Endothelial cell of umbilical vein (primary cell): Measurements from ENCODE around the gene ATXN7L1. TPM values are rescaled to one million over a fixed set of nuclear protein-coding genes. Genes with fewer than 3 reads are reported as not detected.

Source experiments
- BruUV-seq: library from RNA; stranded (reverse); fragments of 400-500 nt; replicated peaks from 2 replicates; lab custom pipeline; 2021; lab: Mats Ljungman, UMichigan
- CTCF ChIA-PET: fragments of 300-600, 350-600 bp; sonication (Branson Sonifier 250); formaldehyde crosslinking; loops from one replicate; lab custom pipeline; 2021; ENCODE audit warnings: antibody characterized with exemption, inconsistent platforms; lab: Charles Lee
- POLR2A ChIA-PET: fragments of 300-600, 350-600 bp; sonication (Branson Sonifier 250); formaldehyde crosslinking; loops from one replicate; lab custom pipeline; 2021; ENCODE audit warnings: antibody characterized with exemption, inconsistent platforms; lab: Charles Lee
- DNase-seq: peaks from one replicate; pipeline ENCODE4 v3.0.0-alpha.2; 2011; ENCODE audit warnings: low read depth, low spot score
- FAIRE-seq: peaks from 2 replicates; lab custom pipeline; 2011; peaks lifted over from hg19 to GRCh38; lab: Jason Lieb, UNC
- H2AFZ ChIP-seq: 2 replicates; pipeline ENCODE4 v1.6.0; 2012; ENCODE audit warnings: low read depth, low read length, control low read depth, inconsistent platforms
- H3K27ac ChIP-seq: 2 replicates; pipeline ENCODE4 v1.5.1; 2011; ENCODE audit warnings: low read depth, mild to moderate bottlenecking, control low read depth, low read length, moderate library complexity; ENCODE audit not compliant: insufficient read depth
- H3K27me3 ChIP-seq, 2 experiments: 2 replicates each; pipeline versions ENCODE4 v1.6.0 to v1.6.1; 2011; ENCODE audit warnings: low read length in 2 of 2, mixed read lengths in 1 of 2; ENCODE audit not compliant: control insufficient read depth in 2 of 2, insufficient read depth in 2 of 2
- H3K36me3 ChIP-seq, 2 experiments: 2 replicates in 1 of 2; 3 replicates in 1 of 2; pipeline ENCODE4 v1.5.1; 2011; ENCODE audit warnings: low read length in 2 of 2, mild to moderate bottlenecking in 1 of 2, moderate library complexity in 1 of 2; ENCODE audit not compliant: control insufficient read depth in 2 of 2, insufficient read depth in 2 of 2; ENCODE audit errors: extremely low read depth in 1 of 2
- H3K4me1 ChIP-seq: 3 replicates; pipeline ENCODE4 v1.5.1; 2011; ENCODE audit warnings: mild to moderate bottlenecking, low read length; ENCODE audit not compliant: control insufficient read depth, insufficient read depth; ENCODE audit errors: extremely low read depth
- H3K4me2 ChIP-seq: 2 replicates; pipeline ENCODE4 v1.6.1; 2011; ENCODE audit warnings: low read length, control low read depth, mixed read lengths; ENCODE audit not compliant: insufficient read depth
- H3K4me3 ChIP-seq, 3 experiments: fragments of 200-600 bp in 1 of 3; sonication (generic), shearing (Covaris generic) in 1 of 3; replicated peaks in 1 of 3; 2 replicates each; pipeline ENCODE4 v1.5.1; 2011 to 2016; ENCODE audit warnings: control low read depth in 3 of 3, low read length in 3 of 3, mild to moderate bottlenecking in 2 of 3, inconsistent platforms in 1 of 3, low read depth in 1 of 3, moderate library complexity in 1 of 3; ENCODE audit not compliant: insufficient read depth in 1 of 3
- H3K79me2 ChIP-seq: 2 replicates; pipeline ENCODE4 v1.6.0; 2012; ENCODE audit warnings: low read length, inconsistent platforms; ENCODE audit not compliant: control insufficient read depth, insufficient read depth
- H3K9ac ChIP-seq: replicated peaks from 2 replicates; pipeline ENCODE3; 2011; ENCODE audit warnings: low read length, control low read depth; ENCODE audit not compliant: insufficient read depth; ENCODE audit errors: extremely low read depth
- H3K9me1 ChIP-seq: replicated peaks from 3 replicates; pipeline ENCODE4 v1.6.0; 2011; ENCODE audit warnings: mild to moderate bottlenecking, low read length; ENCODE audit not compliant: control insufficient read depth, insufficient read depth; ENCODE audit errors: extremely low read depth
- H3K9me3 ChIP-seq: replicated peaks from 2 replicates; pipeline ENCODE4 v1.5.1; 2012; ENCODE audit warnings: low read length, inconsistent platforms; ENCODE audit not compliant: control insufficient read depth, insufficient read depth
- H4K20me1 ChIP-seq: replicated peaks from 2 replicates; pipeline ENCODE3; 2011; ENCODE audit warnings: mild to moderate bottlenecking, low read length; ENCODE audit not compliant: control insufficient read depth, insufficient read depth; ENCODE audit errors: extremely low read depth
- EZH2 ChIP-seq: IDR thresholded peaks from 2 replicates; pipeline ENCODE4 v1.6.1; 2012; ENCODE audit warnings: borderline replicate concordance, low read depth, mild to moderate bottlenecking, moderate library complexity, low read length, inconsistent platforms; ENCODE audit not compliant: severe bottlenecking
- FOS ChIP-seq: IDR thresholded peaks from 2 replicates; pipeline ENCODE4 v1.6.1; 2011; ENCODE audit warnings: mild to moderate bottlenecking, low read length, moderate library complexity, borderline replicate concordance; ENCODE audit not compliant: insufficient read depth
- GATA2 ChIP-seq: IDR thresholded peaks from 2 replicates; pipeline ENCODE4 v1.7.0; 2011; ENCODE audit warnings: low read depth, mild to moderate bottlenecking, moderate library complexity, mixed read lengths, low read length; ENCODE audit not compliant: insufficient read length, insufficient read depth
- JUN ChIP-seq: IDR thresholded peaks from 2 replicates; pipeline ENCODE4 v1.6.1; 2011; ENCODE audit warnings: borderline replicate concordance, low read depth; ENCODE audit not compliant: insufficient read length, insufficient read depth
- MYC ChIP-seq: IDR thresholded peaks from one replicate; pipeline ENCODE4 v1.6.1; 2011; ENCODE audit warnings: mild to moderate bottlenecking, low read depth, low read length
- POLR2A ChIP-seq: IDR thresholded peaks from 2 replicates; pipeline ENCODE4 v1.6.1; 2012; ENCODE audit warnings: low read depth, mild to moderate bottlenecking, control low read depth, low read length
- POLR2AphosphoS5 ChIP-seq: IDR thresholded peaks from 2 replicates; pipeline ENCODE4 v1.6.1; 2012; ENCODE audit warnings: low read depth, mild to moderate bottlenecking, control low read depth, low read length, moderate library complexity; ENCODE audit not compliant: insufficient read depth
- dilution Hi-C: fragments of 300-500 bp; cut with MboI; formaldehyde crosslinking; loops from one replicate; pipeline ENCODE4 v1.15.0; 2019; ENCODE audit warnings: low sequenced_read_pairs; ENCODE audit not compliant: extremely low pct_ligation_motif_present
- intact Hi-C: fragments of 100-400 bp; cut with micrococcal nuclease; formaldehyde crosslinking; loops from one replicate; pipeline ENCODE4 v1.10.0; 2022
- polyA plus RNA-seq, 4 experiments: library from polyadenylated mRNA; depleted of rRNA in 3 of 4; stranded (reverse) in 3 of 4; unstranded in 1 of 4; fragments of >200 nt; gene quantifications; 2 replicates each; pipeline versions ENCODE4 v1.2.1 to v1.2.3, GENCODE V29; 2011 to 2012; ENCODE audit warnings: missing spikeins in 1 of 4
- total RNA-seq: library from RNA; stranded (reverse); gene quantifications from 2 replicates; pipeline ENCODE4 v1.2.3, GENCODE V29; 2021
- TF ChIP-seq, protein P1 (sequence below), 2 donors: IDR thresholded peaks; 1 replicate in 1 of 2; 2 replicates in 1 of 2; pipeline ENCODE4 v1.5.1; 2011; ENCODE audit warnings: low read length in 2 of 2, mild to moderate bottlenecking in 2 of 2, moderate library complexity in 2 of 2, control low read depth in 1 of 2, inconsistent platforms in 1 of 2, low read depth in 1 of 2; ENCODE audit not compliant: insufficient read depth in 1 of 2; ENCODE audit errors: extremely low read depth in 1 of 2
- TF ChIP-seq, protein P2 (sequence below): IDR thresholded peaks from 2 replicates; pipeline ENCODE4 v1.6.1; 2011; ENCODE audit not compliant: insufficient read depth, insufficient read length

Gene ATXN7L1
- total and polyA plus RNA-seq, 2 donors (not counting 3 experiments of a cell fraction or from before 2014, with no cell fraction given): 4.6 to 15.6 TPM

DNA sequence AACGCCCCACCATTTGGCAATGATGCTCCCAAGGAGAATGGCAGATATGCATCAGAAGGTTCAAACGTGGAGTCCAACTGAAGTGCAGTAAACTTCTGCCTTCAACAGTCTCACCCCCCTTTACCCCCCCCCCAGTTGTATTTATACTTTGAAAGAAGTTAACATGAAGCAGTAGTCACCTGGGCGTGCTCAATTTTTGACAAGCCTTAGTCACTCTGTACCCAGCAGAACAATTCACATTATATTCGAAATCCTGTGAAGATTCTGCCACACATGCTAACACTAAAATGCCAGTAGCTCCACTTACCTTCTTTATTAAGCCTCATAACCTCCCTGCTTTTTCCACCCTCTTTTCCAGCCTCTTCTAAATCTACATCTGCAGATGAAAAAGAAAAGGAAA lies 894 bp downstream of the ATXN7L1 start:
- DNase-seq: no peak
- ChIA-PET POLR2A (no interaction called here), CTCF (interaction anchor here (0.7 kb wide), 1 partner anchor 161 kb away, joined by 3 read pairs; no protein-coding TSS in a partner anchor)

DNA sequence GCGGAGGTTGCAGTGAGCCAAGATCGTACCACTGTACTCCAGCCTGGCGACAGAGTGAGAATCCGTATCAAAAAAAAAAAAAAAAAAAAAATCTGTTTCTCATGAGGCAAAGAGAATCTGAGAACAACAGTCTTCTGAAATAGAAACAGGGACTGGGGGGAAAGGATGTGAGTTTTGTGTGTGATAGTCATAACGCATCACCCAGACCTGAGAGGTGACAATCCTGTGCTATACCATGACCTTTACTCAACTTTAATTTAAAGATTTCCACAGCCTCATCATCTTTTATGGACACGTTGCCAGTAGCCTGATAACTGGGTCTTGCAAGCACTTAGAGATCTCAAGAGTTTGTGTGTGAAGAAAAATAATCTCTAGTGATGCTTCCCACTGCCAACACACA lies 2.3 kb downstream of the ATXN7L1 start:
- intact Hi-C loops: loop anchor here (10.0 kb wide), 1 partner anchor 219 kb away; no protein-coding TSS in a partner anchor
- no peaks in the 10 kb centered on the region for H3K9me3 ChIP-seq
- H4K20me1 ChIP-seq: no peaks in the 10 kb centered on the region
- dilution Hi-C loops: no loop called here
- no peak overlapping the region for H3K9ac ChIP-seq
- H3K79me2 ChIP-seq: no peaks in the 10 kb centered on the region
- no peak overlapping the region for H3K27ac ChIP-seq
- no peaks in the 10 kb centered on the region for H3K27me3 ChIP-seq
- H3K4me3 ChIP-seq: no peak overlapping the region
- CTCF ChIA-PET: no interaction called here
- TF ChIP-seq, protein P1, sequence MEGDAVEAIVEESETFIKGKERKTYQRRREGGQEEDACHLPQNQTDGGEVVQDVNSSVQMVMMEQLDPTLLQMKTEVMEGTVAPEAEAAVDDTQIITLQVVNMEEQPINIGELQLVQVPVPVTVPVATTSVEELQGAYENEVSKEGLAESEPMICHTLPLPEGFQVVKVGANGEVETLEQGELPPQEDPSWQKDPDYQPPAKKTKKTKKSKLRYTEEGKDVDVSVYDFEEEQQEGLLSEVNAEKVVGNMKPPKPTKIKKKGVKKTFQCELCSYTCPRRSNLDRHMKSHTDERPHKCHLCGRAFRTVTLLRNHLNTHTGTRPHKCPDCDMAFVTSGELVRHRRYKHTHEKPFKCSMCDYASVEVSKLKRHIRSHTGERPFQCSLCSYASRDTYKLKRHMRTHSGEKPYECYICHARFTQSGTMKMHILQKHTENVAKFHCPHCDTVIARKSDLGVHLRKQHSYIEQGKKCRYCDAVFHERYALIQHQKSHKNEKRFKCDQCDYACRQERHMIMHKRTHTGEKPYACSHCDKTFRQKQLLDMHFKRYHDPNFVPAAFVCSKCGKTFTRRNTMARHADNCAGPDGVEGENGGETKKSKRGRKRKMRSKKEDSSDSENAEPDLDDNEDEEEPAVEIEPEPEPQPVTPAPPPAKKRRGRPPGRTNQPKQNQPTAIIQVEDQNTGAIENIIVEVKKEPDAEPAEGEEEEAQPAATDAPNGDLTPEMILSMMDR (IDR thresholded peaks at IDR 0.05; ENCODE audit: extremely low read depth in 1 of 2, insufficient read depth in 1 of 2, low read depth in 1 of 2, low read length in 2 of 2): no peak
- no peak for TF ChIP-seq POLR2A
- TF ChIP-seq GATA2: no peak
- no peak for TF ChIP-seq JUN
- no peak for TF ChIP-seq POLR2AphosphoS5
- TF ChIP-seq FOS: no peak
- TF ChIP-seq MYC: no peak
- TF ChIP-seq, protein P2, sequence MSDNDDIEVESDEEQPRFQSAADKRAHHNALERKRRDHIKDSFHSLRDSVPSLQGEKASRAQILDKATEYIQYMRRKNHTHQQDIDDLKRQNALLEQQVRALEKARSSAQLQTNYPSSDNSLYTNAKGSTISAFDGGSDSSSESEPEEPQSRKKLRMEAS: no peak
- no peak for TF ChIP-seq EZH2
- peaks cover 15% of the 10 kb centered on the region for H3K4me1 ChIP-seq
- H3K4me2 ChIP-seq: no peak overlapping the region
- no peaks in the 10 kb centered on the region for H3K9me1 ChIP-seq
- no peak for FAIRE-seq
- no peaks in the 10 kb centered on the region for H3K36me3 ChIP-seq
- DNase-seq: no peak
- POLR2A ChIA-PET: no interaction called here
- no TSS peak for BruUV-seq
- no peak overlapping the region for H2AFZ ChIP-seq

More for the DNA sequence above, 894 bp downstream of the ATXN7L1 start:
- TF ChIP-seq FOS (no peak), POLR2A (no peak), MYC (no peak), EZH2 (no peak), JUN (no peak)
- TF ChIP-seq, protein P2: no peak
- Histone ChIP-seq H3K4me3 (peak overlapping the region; percentile 58 to 85 (median 77)), H2AFZ (no peak overlapping the region), H3K9ac (peak overlapping the region; percentile 88), H3K9me3 (no peaks in the 10 kb centered on the region), H3K27me3 (no peaks in the 10 kb centered on the region), H3K79me2 (no peaks in the 10 kb centered on the region), H3K9me1 (no peaks in the 10 kb centered on the region), H3K4me1 (peaks cover 15% of the 10 kb centered on the region), H3K36me3 (no peaks in the 10 kb centered on the region), H3K4me2 (peak overlapping the region; percentile 85), H4K20me1 (no peaks in the 10 kb centered on the region), H3K27ac (no peak overlapping the region)
- dilution Hi-C loops (no loop called here), intact Hi-C loops (loop anchor here (10.0 kb wide), 1 partner anchor 221 kb away; no protein-coding TSS in a partner anchor)
- no peak for FAIRE-seq
- BruUV-seq: no TSS peak
